Thyroid gland (tissue), 4 donors: ENCODE results near the gene KLHL1.

Experiments used
- CTCF ChIP-seq, 6 experiments: fragments of 200-600 bp in 3 of 6; fragments of 450-650 bp in 3 of 6; sonication (generic) in 3 of 6; IDR thresholded peaks; one replicate each; pipeline ENCODE4 v1.5.1; 2016 to 2019; ENCODE audit warnings: antibody characterized with exemption in 6 of 6, mild to moderate bottlenecking in 2 of 6, inconsistent platforms in 1 of 6, moderate library complexity in 1 of 6
- POLR2A ChIP-seq, 2 donors: fragments of 450-650 bp; IDR thresholded peaks; one replicate each; pipeline ENCODE4 v1.6.1; 2017; ENCODE audit warnings: antibody characterized with exemption in 2 of 2, mild to moderate bottlenecking in 2 of 2, moderate library complexity in 1 of 2

DNA sequence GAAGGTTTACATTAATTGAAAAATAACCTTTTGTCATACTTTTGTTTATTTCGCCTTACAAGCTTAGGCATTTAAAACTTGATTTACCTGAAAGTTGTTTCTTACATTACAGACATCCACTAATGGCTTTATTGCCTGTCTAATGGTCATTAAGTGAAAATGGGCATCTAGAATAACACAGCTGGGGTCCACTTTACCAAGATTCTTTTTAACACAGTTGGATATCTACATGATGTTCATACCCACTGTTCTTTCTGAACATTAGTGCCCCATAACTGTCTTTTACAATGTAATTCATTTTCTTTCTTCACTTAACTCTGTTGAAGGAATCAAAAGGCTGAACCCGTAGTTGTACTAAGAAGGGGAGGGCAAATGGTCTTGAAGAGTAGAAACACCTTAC is 19.8 kb upstream of the KLHL1 start:
- TF ChIP-seq CTCF (IDR thresholded peaks at IDR 0.05): no peak
- TF ChIP-seq POLR2A (IDR thresholded peaks at IDR 0.05): no peak
